Activated CD4-positive, alpha-beta memory T cell treated with anti-CD3 and anti-CD28 coated beads for 36 hours (primary cell): ENCODE results near the gene TSEN54. TPM values are rescaled to one million over a fixed set of nuclear protein-coding genes. Genes with fewer than 3 reads are reported as not detected.

Source experiments
- CTCF ChIA-PET: fragments of 350-600 bp; sonication (Branson Sonifier 250); formaldehyde crosslinking; loops from one replicate; lab custom pipeline; 2021; ENCODE audit warnings: antibody characterized with exemption, inconsistent platforms; lab: Charles Lee
- POLR2A ChIA-PET: fragments of 350-600 bp; sonication (Branson Sonifier 250); formaldehyde crosslinking; loops from one replicate; lab custom pipeline; 2021; ENCODE audit warnings: antibody characterized with exemption; lab: Charles Lee
- DNase-seq: peaks from one replicate; pipeline ENCODE4 v3.0.0-alpha.2; 2020
- H3K27ac Mint-ChIP-seq: one replicate; pipeline ENCODE4 v1.8.0; 2021; ENCODE audit warnings: mixed read lengths
- H3K27me3 Mint-ChIP-seq: one replicate; pipeline ENCODE4 v1.8.0; 2021; ENCODE audit warnings: mixed read lengths
- H3K36me3 Mint-ChIP-seq: one replicate; pipeline ENCODE4 v1.8.0; 2021; ENCODE audit warnings: mixed read lengths
- H3K4me1 Mint-ChIP-seq: one replicate; pipeline ENCODE4 v1.8.0; 2021; ENCODE audit warnings: low read depth, mixed read lengths
- H3K4me3 Mint-ChIP-seq: one replicate; pipeline ENCODE4 v1.8.0; 2021; ENCODE audit warnings: mild to moderate bottlenecking, mixed read lengths
- H3K9me3 Mint-ChIP-seq: one replicate; pipeline ENCODE4 v1.8.0; 2021; ENCODE audit warnings: mixed read lengths
- intact Hi-C: fragments of 100-400 bp; cut with micrococcal nuclease; formaldehyde crosslinking; loops from one replicate; pipeline ENCODE4 v1.15.1; 2023
- total RNA-seq, 2 experiments: library from RNA; stranded (reverse); gene quantifications; one replicate each; pipeline ENCODE4 v1.2.3, GENCODE V29; 2021

TSEN54 gene
- total RNA-seq, 2 experiments from 2014 or later, result 34.9 to 39.7 TPM

GRCh38 chr17:75557075-75557851, 40.9 kb downstream of the TSEN54 start:
- POLR2A ChIA-PET, result no interaction called here
- CTCF ChIA-PET, result no interaction called here
- no peaks in the 10 kb centered on the region for H3K4me1 Mint-ChIP-seq
- H3K9me3 Mint-ChIP-seq, result no peaks in the 10 kb centered on the region
- intact Hi-C loops, result no loop called here
- DNase-seq, result no peak
- H3K36me3 Mint-ChIP-seq, result no peaks in the 10 kb centered on the region
- H3K27ac Mint-ChIP-seq, result no peak overlapping the region
- H3K4me3 Mint-ChIP-seq, result no peak overlapping the region
- no peaks in the 10 kb centered on the region for H3K27me3 Mint-ChIP-seq

- H3K4me1 Mint-ChIP-seq, result no peaks in the 10 kb centered on the region
- CTCF ChIA-PET, result no interaction called here
- H3K27ac Mint-ChIP-seq, result no peak overlapping the region
- POLR2A ChIA-PET, result no interaction called here
- H3K36me3 Mint-ChIP-seq, result no peaks in the 10 kb centered on the region
- H3K4me3 Mint-ChIP-seq, result no peak overlapping the region
- no peaks in the 10 kb centered on the region for H3K27me3 Mint-ChIP-seq
- intact Hi-C loops, result no loop called here
- no peaks in the 10 kb centered on the region for H3K9me3 Mint-ChIP-seq
- no peak for DNase-seq
Measured at GRCh38 chr17:75557852-75558665, 41.7 kb downstream of the TSEN54 start.

- DNase-seq, result no peak
- ChIA-PET CTCF (no interaction called here), POLR2A (no interaction called here)
- Mint-ChIP-seq H3K36me3 (no peaks in the 10 kb centered on the region), H3K4me1 (no peaks in the 10 kb centered on the region), H3K9me3 (no peaks in the 10 kb centered on the region), H3K27me3 (no peaks in the 10 kb centered on the region), H3K4me3 (no peak overlapping the region), H3K27ac (no peak overlapping the region)
- intact Hi-C loops, result no loop called here
Measured at GRCh38 chr17:75558666-75559530, 42.6 kb downstream of the TSEN54 start.

- H3K4me1 Mint-ChIP-seq, result no peaks in the 10 kb centered on the region
- CTCF ChIA-PET, result interaction anchor here (0.6 kb wide), 1 partner anchor 40 kb away, joined by 3 read pairs; no protein-coding TSS in a partner anchor
- intact Hi-C loops, result no loop called here
- no peak for DNase-seq
- POLR2A ChIA-PET, result no interaction called here
- H3K4me3 Mint-ChIP-seq, result no peak overlapping the region
- H3K36me3 Mint-ChIP-seq, result no peaks in the 10 kb centered on the region
- H3K27ac Mint-ChIP-seq, result no peak overlapping the region
- no peaks in the 10 kb centered on the region for H3K9me3 Mint-ChIP-seq
- H3K27me3 Mint-ChIP-seq, result no peaks in the 10 kb centered on the region
Measured at GRCh38 chr17:75559958-75560533, 43.7 kb downstream of the TSEN54 start.

GRCh38 chr17:75561927-75562603, 45.7 kb downstream of the TSEN54 start:
- no peak overlapping the region for H3K4me3 Mint-ChIP-seq
- no peaks in the 10 kb centered on the region for H3K27me3 Mint-ChIP-seq
- POLR2A ChIA-PET, result no interaction called here
- H3K36me3 Mint-ChIP-seq, result no peaks in the 10 kb centered on the region
- H3K27ac Mint-ChIP-seq, result no peak overlapping the region
- H3K4me1 Mint-ChIP-seq, result no peaks in the 10 kb centered on the region
- DNase-seq, result no peak
- intact Hi-C loops, result no loop called here
- CTCF ChIA-PET, result no interaction called here
- no peaks in the 10 kb centered on the region for H3K9me3 Mint-ChIP-seq

GRCh38 chr17:75563063-75563758, 46.9 kb downstream of the TSEN54 start:
- H3K4me1 Mint-ChIP-seq, result no peaks in the 10 kb centered on the region
- no peaks in the 10 kb centered on the region for H3K9me3 Mint-ChIP-seq
- H3K4me3 Mint-ChIP-seq, result no peak overlapping the region
- no peaks in the 10 kb centered on the region for H3K27me3 Mint-ChIP-seq
- POLR2A ChIA-PET, result no interaction called here
- no peaks in the 10 kb centered on the region for H3K36me3 Mint-ChIP-seq
- CTCF ChIA-PET, result no interaction called here
- H3K27ac Mint-ChIP-seq, result no peak overlapping the region
- intact Hi-C loops, result no loop called here
- no peak for DNase-seq

GRCh38 chr17:75564195-75564594, 47.9 kb downstream of the TSEN54 start:
- Mint-ChIP-seq H3K4me3 (no peak overlapping the region), H3K4me1 (no peaks in the 10 kb centered on the region), H3K27ac (no peak overlapping the region), H3K36me3 (no peaks in the 10 kb centered on the region), H3K9me3 (no peaks in the 10 kb centered on the region), H3K27me3 (no peaks in the 10 kb centered on the region)
- POLR2A ChIA-PET, result no interaction called here
- intact Hi-C loops, result no loop called here
- no peak for DNase-seq
- CTCF ChIA-PET, result no interaction called here

GRCh38 chr17:75565066-75565465, 48.7 kb downstream of the TSEN54 start:
- ChIA-PET CTCF (interaction anchor here (0.9 kb wide), 1 partner anchor 68 kb away, joined by 3 read pairs; the partner anchor contains the start of gene SMIM5), POLR2A (no interaction called here)
- no peaks in the 10 kb centered on the region for H3K27me3 Mint-ChIP-seq
- no peak overlapping the region for H3K4me3 Mint-ChIP-seq
- H3K9me3 Mint-ChIP-seq, result no peaks in the 10 kb centered on the region
- no peak overlapping the region for H3K27ac Mint-ChIP-seq
- no peak for DNase-seq
- no peaks in the 10 kb centered on the region for H3K4me1 Mint-ChIP-seq
- intact Hi-C loops, result no loop called here
- no peaks in the 10 kb centered on the region for H3K36me3 Mint-ChIP-seq

GRCh38 chr17:75565618-75566017, 49.3 kb downstream of the TSEN54 start:
- H3K4me1 Mint-ChIP-seq, result no peaks in the 10 kb centered on the region
- ChIA-PET POLR2A (no interaction called here), CTCF (interaction anchor here (0.9 to 1.1 kb wide), 2 partner anchors 35 to 68 kb away, joined by 3 read pairs; partner anchors contain the start of gene SMIM5)
- H3K4me3 Mint-ChIP-seq, result no peak overlapping the region
- no peak for DNase-seq
- no peaks in the 10 kb centered on the region for H3K27me3 Mint-ChIP-seq
- intact Hi-C loops, result no loop called here
- H3K36me3 Mint-ChIP-seq, result no peaks in the 10 kb centered on the region
- H3K27ac Mint-ChIP-seq, result no peak overlapping the region
- no peaks in the 10 kb centered on the region for H3K9me3 Mint-ChIP-seq

- CTCF ChIA-PET, result interaction anchor here (1.1 kb wide), 1 partner anchor 35 kb away, joined by 3 read pairs; no protein-coding TSS in a partner anchor
- Mint-ChIP-seq H3K9me3 (no peaks in the 10 kb centered on the region), H3K27ac (no peak overlapping the region), H3K4me3 (no peak overlapping the region), H3K36me3 (no peaks in the 10 kb centered on the region), H3K27me3 (no peaks in the 10 kb centered on the region), H3K4me1 (no peaks in the 10 kb centered on the region)
- no peak for DNase-seq
- intact Hi-C loops, result no loop called here
- POLR2A ChIA-PET, result no interaction called here
Measured at GRCh38 chr17:75566416-75566815, 50.1 kb downstream of the TSEN54 start.

GRCh38 chr17:75566834-75567233, 50.5 kb downstream of the TSEN54 start:
- Mint-ChIP-seq H3K4me3 (no peak overlapping the region), H3K4me1 (no peaks in the 10 kb centered on the region), H3K9me3 (no peaks in the 10 kb centered on the region), H3K27ac (no peak overlapping the region), H3K27me3 (no peaks in the 10 kb centered on the region), H3K36me3 (no peaks in the 10 kb centered on the region)
- intact Hi-C loops, result no loop called here
- CTCF ChIA-PET, result interaction anchor here (1.1 to 1.9 kb wide), 2 partner anchors 34 to 66 kb away, joined by 3 to 6 read pairs; partner anchors contain the start of gene SMIM5
- POLR2A ChIA-PET, result no interaction called here
- DNase-seq, result no peak
